Colonic mucosa (tissue), 4 donors: ENCODE measurements around the gene PRICKLE2. TPM values are rescaled to one million over a fixed set of nuclear protein-coding genes. Genes with fewer than 3 reads are reported as not detected.

ENCODE experiments used
- DNase-seq: peaks from one replicate; pipeline ENCODE4 v3.0.0-alpha.2; 2020
- H3K27ac ChIP-seq: fragments of 200-600 bp; one replicate; pipeline ENCODE4 v1.8.0; 2021
- H3K27me3 ChIP-seq: fragments of 200-600 bp; one replicate; pipeline ENCODE4 v1.8.0; 2021
- H3K36me3 ChIP-seq: fragments of 200-600 bp; one replicate; pipeline ENCODE4 v1.8.0; 2021
- H3K4me1 ChIP-seq: fragments of 200-600 bp; one replicate; pipeline ENCODE4 v1.8.0; 2021; ENCODE audit warnings: mild to moderate bottlenecking
- H3K4me3 ChIP-seq: fragments of 200-600 bp; one replicate; pipeline ENCODE4 v1.8.0; 2021
- H3K9ac ChIP-seq, 2 donors: one replicate each; pipeline ENCODE4 v1.7.0; 2013; ENCODE audit warnings: control low read depth in 2 of 2, low read depth in 2 of 2, low read length in 2 of 2
- H3K9me3 ChIP-seq: fragments of 200-600 bp; one replicate; pipeline ENCODE4 v1.8.0; 2021
- intact Hi-C: fragments of 100-400 bp; cut with DNase I; formaldehyde crosslinking; loops from one replicate; pipeline ENCODE4 v1.14.1; 2022
- total RNA-seq, 2 donors: library from RNA; stranded (reverse); fragmentation: NEBNext Ultra II Directional in 1 of 2; extraction: Animal tissue kit (Norgen Biotek cat#: 25700) in 1 of 2; gene quantifications; one replicate each; pipeline ENCODE4 v1.2.1, GENCODE V29; 2021
- TF ChIP-seq, protein P1 (sequence below): fragments of 200-600 bp; IDR thresholded peaks from one replicate; pipeline ENCODE4 v1.8.0; 2022; ENCODE audit warnings: antibody characterized with exemption, mild to moderate bottlenecking
- donor health status: healthy.
- donor health status: DM: no; HTN: no; CAD: no.
- donor health status: DM: no; HTN: no; CAD: no.

PRICKLE2 gene
- total RNA-seq, 2 donors from 2014 or later: 4.4 to 7.6 TPM

- Histone ChIP-seq H3K4me1 (no peaks in the 10 kb centered on the region), H3K9ac (no peak overlapping the region), H3K27ac (no peak overlapping the region), H3K27me3 (no peaks in the 10 kb centered on the region), H3K9me3 (no peaks in the 10 kb centered on the region), H3K36me3 (no peaks in the 10 kb centered on the region), H3K4me3 (no peak overlapping the region)
- TF ChIP-seq, protein P1, sequence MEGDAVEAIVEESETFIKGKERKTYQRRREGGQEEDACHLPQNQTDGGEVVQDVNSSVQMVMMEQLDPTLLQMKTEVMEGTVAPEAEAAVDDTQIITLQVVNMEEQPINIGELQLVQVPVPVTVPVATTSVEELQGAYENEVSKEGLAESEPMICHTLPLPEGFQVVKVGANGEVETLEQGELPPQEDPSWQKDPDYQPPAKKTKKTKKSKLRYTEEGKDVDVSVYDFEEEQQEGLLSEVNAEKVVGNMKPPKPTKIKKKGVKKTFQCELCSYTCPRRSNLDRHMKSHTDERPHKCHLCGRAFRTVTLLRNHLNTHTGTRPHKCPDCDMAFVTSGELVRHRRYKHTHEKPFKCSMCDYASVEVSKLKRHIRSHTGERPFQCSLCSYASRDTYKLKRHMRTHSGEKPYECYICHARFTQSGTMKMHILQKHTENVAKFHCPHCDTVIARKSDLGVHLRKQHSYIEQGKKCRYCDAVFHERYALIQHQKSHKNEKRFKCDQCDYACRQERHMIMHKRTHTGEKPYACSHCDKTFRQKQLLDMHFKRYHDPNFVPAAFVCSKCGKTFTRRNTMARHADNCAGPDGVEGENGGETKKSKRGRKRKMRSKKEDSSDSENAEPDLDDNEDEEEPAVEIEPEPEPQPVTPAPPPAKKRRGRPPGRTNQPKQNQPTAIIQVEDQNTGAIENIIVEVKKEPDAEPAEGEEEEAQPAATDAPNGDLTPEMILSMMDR: no peak
- no peak for DNase-seq
- intact Hi-C loops: no loop called here
Observed at GRCh38 chr3:64207289-64208080, 17.8 kb downstream of the PRICKLE2 start.

GRCh38 chr3:64203969-64204908 lies 21.0 kb downstream of the PRICKLE2 start:
- Histone ChIP-seq H3K27me3 (no peaks in the 10 kb centered on the region), H3K36me3 (no peaks in the 10 kb centered on the region), H3K9me3 (no peaks in the 10 kb centered on the region), H3K9ac (no peak overlapping the region), H3K4me1 (no peaks in the 10 kb centered on the region), H3K4me3 (no peak overlapping the region), H3K27ac (no peak overlapping the region)
- DNase-seq: no peak
- TF ChIP-seq, protein P1: no peak
- intact Hi-C loops: no loop called here

DNA sequence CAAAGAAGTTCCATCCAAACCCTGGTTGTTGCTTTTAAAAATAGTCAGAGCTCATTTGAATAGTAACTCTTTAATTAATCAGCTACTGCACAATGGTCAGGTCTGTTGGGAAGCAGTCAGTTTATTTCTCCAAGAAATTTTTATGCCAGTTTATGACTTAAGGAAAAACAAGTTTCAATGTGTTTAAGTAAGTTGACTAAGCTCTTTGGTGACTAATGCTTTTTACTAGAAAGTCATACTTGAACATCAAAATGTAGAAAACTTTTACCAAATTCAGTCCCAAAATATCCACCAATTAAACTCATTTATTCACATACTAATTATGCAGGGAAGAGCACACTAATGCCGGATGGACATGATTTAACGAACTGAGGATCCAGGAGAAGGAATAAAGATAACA lies 22.1 kb downstream of the PRICKLE2 start:
- no peaks in the 10 kb centered on the region for H3K36me3 ChIP-seq
- H3K27ac ChIP-seq: no peak overlapping the region
- no peak overlapping the region for H3K9ac ChIP-seq
- no peak for DNase-seq
- no peaks in the 10 kb centered on the region for H3K4me1 ChIP-seq
- H3K9me3 ChIP-seq: no peaks in the 10 kb centered on the region
- intact Hi-C loops: no loop called here
- no peak overlapping the region for H3K4me3 ChIP-seq
- TF ChIP-seq, protein P1: no peak
- no peaks in the 10 kb centered on the region for H3K27me3 ChIP-seq

GRCh38 chr3:64199932-64200331 lies 25.3 kb downstream of the PRICKLE2 start:
- Histone ChIP-seq H3K36me3 (no peaks in the 10 kb centered on the region), H3K9me3 (no peaks in the 10 kb centered on the region), H3K27ac (no peak overlapping the region), H3K27me3 (no peaks in the 10 kb centered on the region), H3K4me1 (no peaks in the 10 kb centered on the region), H3K9ac (no peak overlapping the region), H3K4me3 (no peak overlapping the region)
- TF ChIP-seq, protein P1: no peak
- no peak for DNase-seq
- intact Hi-C loops: no loop called here

DNA sequence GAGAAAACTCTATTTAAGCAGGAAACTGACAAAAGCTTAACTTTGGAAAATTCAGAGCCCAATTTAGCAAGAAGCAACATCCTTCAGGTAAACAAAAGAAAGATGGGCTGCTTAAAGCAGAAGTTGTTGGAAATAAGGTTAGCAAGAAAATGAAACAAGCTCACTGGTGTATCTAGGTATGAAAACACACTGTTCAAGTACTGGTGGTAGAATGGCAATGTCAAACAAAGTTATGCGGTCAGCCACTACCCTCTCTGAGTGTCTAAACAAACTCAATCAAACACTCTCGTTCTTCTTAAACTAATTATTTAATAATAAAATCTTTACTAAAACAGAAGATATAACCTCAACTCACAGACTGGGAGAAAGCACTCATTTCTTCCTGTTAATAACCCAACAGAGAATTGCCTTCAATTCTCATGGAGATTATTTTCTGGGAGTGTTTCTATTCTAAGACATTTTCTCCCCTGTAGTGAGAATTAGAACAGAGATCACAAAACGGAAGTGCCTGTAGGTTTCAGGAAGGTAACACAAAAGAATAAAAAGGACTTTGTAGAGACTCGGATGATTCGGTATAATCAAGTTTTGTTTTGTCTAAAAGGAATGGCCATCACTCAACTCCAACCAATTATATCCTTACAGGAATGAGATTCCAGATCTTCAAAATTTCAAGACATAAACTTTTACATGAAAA lies 28.9 kb downstream of the PRICKLE2 start:
- Histone ChIP-seq H3K27ac (no peak overlapping the region), H3K36me3 (no peaks in the 10 kb centered on the region), H3K27me3 (no peaks in the 10 kb centered on the region), H3K4me1 (no peaks in the 10 kb centered on the region), H3K9ac (no peak overlapping the region), H3K4me3 (no peak overlapping the region), H3K9me3 (no peaks in the 10 kb centered on the region)
- DNase-seq: no peak
- TF ChIP-seq, protein P1: no peak
- intact Hi-C loops: no loop called here
